H1 (cell line): ENCODE results near the gene MTFR1L. TPM values are rescaled to one million over a fixed set of nuclear protein-coding genes. Genes with fewer than 3 reads are reported as not detected.

Experiments used
- CTCF ChIA-PET: fragments of 300-600 bp; sonication (Branson Sonifier 250); formaldehyde crosslinking; loops from one replicate; lab custom pipeline; 2021; ENCODE audit not compliant: partially characterized antibody; lab: Charles Lee
- POLR2A ChIA-PET: fragments of 300-600 bp; sonication (Branson Sonifier 250); formaldehyde crosslinking; loops from one replicate; lab custom pipeline; 2021; ENCODE audit warnings: inconsistent platforms; ENCODE audit not compliant: partially characterized antibody; lab: Charles Lee
- DNase-seq, 2 experiments: peaks; one replicate each; pipeline versions ENCODE4 v3.0.0 to v3.0.0-alpha.2; 2010 to 2022; ENCODE audit warnings: low spot score in 2 of 2, low read depth in 1 of 2, mixed read lengths in 1 of 2
- FAIRE-seq: peaks from 2 replicates; lab custom pipeline; 2011; peaks lifted over from hg19 to GRCh38; lab: Jason Lieb, UNC
- H2AFZ ChIP-seq: 2 replicates; pipeline ENCODE4 v1.8.1; 2012; ENCODE audit warnings: low read length, inconsistent platforms
- H2AK5ac ChIP-seq: 2 replicates; pipeline ENCODE4 v1.6.1; 2013; ENCODE audit warnings: low read depth, low read length
- H2BK120ac ChIP-seq: replicated peaks from 2 replicates; pipeline ENCODE3; 2013; ENCODE audit warnings: low read depth, low read length, inconsistent platforms
- H2BK12ac ChIP-seq: 2 replicates; pipeline ENCODE4 v1.6.1; 2013; ENCODE audit warnings: low read depth, low read length
- H2BK15ac ChIP-seq: 2 replicates; pipeline ENCODE4 v1.6.1; 2013; ENCODE audit warnings: low read length
- H2BK20ac ChIP-seq: 2 replicates; pipeline ENCODE4 v1.6.1; 2013; ENCODE audit warnings: low read length
- H2BK5ac ChIP-seq: 2 replicates; pipeline ENCODE4 v1.6.1; 2013; ENCODE audit warnings: low read depth, low read length
- H3K14ac ChIP-seq: 2 replicates; pipeline ENCODE4 v1.6.1; 2013; ENCODE audit warnings: inconsistent platforms; ENCODE audit not compliant: insufficient read length
- H3K18ac ChIP-seq: 2 replicates; pipeline ENCODE4 v1.6.1; 2013; ENCODE audit warnings: low read length; ENCODE audit errors: extremely low read depth
- H3K23ac ChIP-seq: 2 replicates; pipeline ENCODE4 v1.6.1; 2013; ENCODE audit warnings: inconsistent platforms; ENCODE audit not compliant: insufficient read length
- H3K23me2 ChIP-seq: 2 replicates; pipeline ENCODE4 v1.6.1; 2013; ENCODE audit warnings: low read depth, low read length
- H3K27ac ChIP-seq: 2 replicates; pipeline ENCODE4 v1.6.1; 2011; ENCODE audit warnings: low read depth, low read length, inconsistent platforms
- H3K27me3 ChIP-seq, 4 experiments: replicated peaks in 1 of 4; 1 replicate in 1 of 4; 2 replicates in 3 of 4; pipeline versions ENCODE4 v1.6.1 to v1.8.1; 2011 to 2013; ENCODE audit warnings: low read length in 3 of 4, mild to moderate bottlenecking in 3 of 4, inconsistent platforms in 2 of 4, mixed read lengths in 2 of 4, moderate library complexity in 1 of 4; ENCODE audit not compliant: control insufficient read depth in 3 of 4, insufficient read depth in 3 of 4; ENCODE audit errors: extremely low read depth in 1 of 4
- H3K36me3 ChIP-seq, 4 experiments: 2 replicates each; pipeline versions ENCODE4 v1.6.1 to v1.8.1; 2011 to 2013; ENCODE audit warnings: mild to moderate bottlenecking in 4 of 4, low read length in 3 of 4, moderate library complexity in 2 of 4, control low read depth in 1 of 4, inconsistent platforms in 1 of 4; ENCODE audit not compliant: insufficient read depth in 4 of 4, control insufficient read depth in 2 of 4
- H3K4ac ChIP-seq: replicated peaks from 2 replicates; pipeline ENCODE3; 2013; ENCODE audit warnings: low read length, low read depth, mixed read lengths, inconsistent platforms; ENCODE audit not compliant: insufficient read length
- H3K4me1 ChIP-seq, 4 experiments: replicated peaks in 1 of 4; 1 replicate in 1 of 4; 2 replicates in 3 of 4; pipeline versions ENCODE4 v1.6.1 to v1.8.1; 2011 to 2013; ENCODE audit warnings: low read length in 3 of 4, inconsistent platforms in 2 of 4, mixed read lengths in 1 of 4; ENCODE audit not compliant: insufficient read depth in 4 of 4, control insufficient read depth in 3 of 4
- H3K4me2 ChIP-seq, 2 experiments: 2 replicates each; pipeline versions ENCODE4 v1.6.1 to v1.8.1; 2011 to 2013; ENCODE audit warnings: low read depth in 2 of 2, low read length in 2 of 2, control low read depth in 1 of 2, inconsistent platforms in 1 of 2, mild to moderate bottlenecking in 1 of 2; ENCODE audit not compliant: insufficient read depth in 1 of 2
- H3K4me3 ChIP-seq, 4 experiments: fragments of 200-600, 300-600 bp in 1 of 4; sonication (generic), shearing (Covaris generic), sonication (Bioruptor Twin) in 1 of 4; 2 replicates each; pipeline versions ENCODE4 v1.5.1 to v1.8.1; 2011 to 2016; ENCODE audit warnings: low read length in 4 of 4, low read depth in 3 of 4, control low read depth in 2 of 4, inconsistent platforms in 2 of 4, mild to moderate bottlenecking in 2 of 4, mixed read lengths in 1 of 4, moderate library complexity in 1 of 4; ENCODE audit not compliant: insufficient read depth in 2 of 4; ENCODE audit errors: extremely low read depth in 1 of 4
- H3K56ac ChIP-seq: replicated peaks from 2 replicates; pipeline ENCODE3; 2013; ENCODE audit warnings: low read depth, mild to moderate bottlenecking, mixed read lengths, low read length, inconsistent platforms; ENCODE audit not compliant: insufficient read length
- H3K79me1 ChIP-seq: 2 replicates; pipeline ENCODE4 v1.6.1; 2013; ENCODE audit warnings: low read depth, low read length, control low read depth
- H3K79me2 ChIP-seq, 2 experiments: 2 replicates each; pipeline versions ENCODE4 v1.6.1 to v1.8.1; 2012 to 2013; ENCODE audit warnings: low read length in 2 of 2, mild to moderate bottlenecking in 2 of 2, inconsistent platforms in 1 of 2; ENCODE audit not compliant: insufficient read depth in 2 of 2, control insufficient read depth in 1 of 2
- H3K9ac ChIP-seq, 4 experiments: replicated peaks in 1 of 4; 1 replicate in 1 of 4; 2 replicates in 3 of 4; pipeline versions ENCODE4 v1.6.1 to v1.8.1; 2011 to 2013; ENCODE audit warnings: low read depth in 3 of 4, low read length in 3 of 4, control low read depth in 2 of 4, mild to moderate bottlenecking in 2 of 4, moderate library complexity in 2 of 4, inconsistent platforms in 1 of 4; ENCODE audit errors: extremely low read depth in 1 of 4
- H3K9me3 ChIP-seq, 2 experiments: 2 replicates each; pipeline versions ENCODE4 v1.6.1 to v1.8.1; 2012 to 2013; ENCODE audit warnings: mild to moderate bottlenecking in 2 of 2, moderate library complexity in 2 of 2, control low read depth in 1 of 2, inconsistent platforms in 1 of 2, low read depth in 1 of 2, low read length in 1 of 2, mixed read lengths in 1 of 2; ENCODE audit not compliant: insufficient read depth in 2 of 2
- H4K20me1 ChIP-seq, 2 experiments: replicated peaks in 1 of 2; 2 replicates each; pipeline versions ENCODE3 to v1.8.1; 2011 to 2013; ENCODE audit warnings: inconsistent platforms in 2 of 2, low read length in 2 of 2, mild to moderate bottlenecking in 1 of 2; ENCODE audit not compliant: insufficient read depth in 2 of 2, control insufficient read depth in 1 of 2
- H4K5ac ChIP-seq: 2 replicates; pipeline ENCODE4 v1.6.1; 2013; ENCODE audit warnings: low read length, low read depth, mixed read lengths, inconsistent platforms; ENCODE audit not compliant: insufficient read length
- H4K8ac ChIP-seq: 2 replicates; pipeline ENCODE4 v1.8.0; 2013; ENCODE audit warnings: mild to moderate bottlenecking, moderate library complexity, low read length, inconsistent platforms; ENCODE audit not compliant: insufficient read depth; ENCODE audit errors: extremely low read depth
- H4K91ac ChIP-seq: replicated peaks from 2 replicates; pipeline ENCODE3; 2013; ENCODE audit warnings: low read length, mixed read lengths, inconsistent platforms; ENCODE audit not compliant: insufficient read length
- CEBPB ChIP-seq: IDR thresholded peaks from 2 replicates; pipeline ENCODE4 v1.6.1; 2012; ENCODE audit warnings: low read depth, low read length
- EP300 ChIP-seq, 2 experiments: IDR thresholded peaks; 1 replicate in 1 of 2; 2 replicates in 1 of 2; pipeline ENCODE4 v1.6.1; 2011 to 2012; ENCODE audit warnings: low read depth in 2 of 2, low read length in 2 of 2, mild to moderate bottlenecking in 2 of 2, borderline replicate concordance in 1 of 2, inconsistent platforms in 1 of 2, moderate library complexity in 1 of 2
- HDAC2 ChIP-seq, 2 experiments: fragments of 300-600 bp in 1 of 2; sonication (generic) in 1 of 2; IDR thresholded peaks; 2 replicates each; pipeline ENCODE4 v1.6.1; 2011 to 2012; ENCODE audit warnings: low read depth in 2 of 2, low read length in 2 of 2, mild to moderate bottlenecking in 2 of 2, moderate library complexity in 2 of 2, borderline replicate concordance in 1 of 2, inconsistent platforms in 1 of 2
- HDAC6 ChIP-seq: IDR thresholded peaks from one replicate; pipeline ENCODE4 v1.7.1; 2012; ENCODE audit warnings: low read depth, mild to moderate bottlenecking, inconsistent platforms, low read length, moderate library complexity
- JUND ChIP-seq: IDR thresholded peaks from 2 replicates; pipeline ENCODE4 v1.6.1; 2011; ENCODE audit warnings: mild to moderate bottlenecking, improper control_type of control experiment, low read length
- NRF1 ChIP-seq: IDR thresholded peaks from 2 replicates; pipeline ENCODE4 v1.6.1; 2011; ENCODE audit warnings: mild to moderate bottlenecking, low read depth, low read length, improper control_type of control experiment
- POU5F1 ChIP-seq: IDR thresholded peaks from 2 replicates; pipeline ENCODE4 v1.6.1; 2011; ENCODE audit warnings: low read depth, mild to moderate bottlenecking, low read length, moderate library complexity
- RAD21 ChIP-seq, 2 experiments: IDR thresholded peaks in 1 of 2; conservative IDR thresholded peaks in 1 of 2; 2 replicates each; pipeline ENCODE4 v1.6.1; 2011; ENCODE audit warnings: low read depth in 2 of 2, low read length in 2 of 2, improper control_type of control experiment in 1 of 2, inconsistent platforms in 1 of 2, mild to moderate bottlenecking in 1 of 2, moderate library complexity in 1 of 2
- RNF2 ChIP-seq: fragments of 200-900, 300-1000 bp; sonication (generic); IDR thresholded peaks from 2 replicates; pipeline ENCODE4 v1.7.1; 2016; ENCODE audit warnings: borderline replicate concordance, low read depth, mild to moderate bottlenecking, antibody characterized with exemption, low read length; ENCODE audit not compliant: poor library complexity, severe bottlenecking; ENCODE audit errors: missing control alignments
- SP2 ChIP-seq: IDR thresholded peaks from 2 replicates; pipeline ENCODE4 v1.6.1; 2012; ENCODE audit warnings: mild to moderate bottlenecking, low read length, inconsistent platforms
- WGBS, 2 experiments: shearing (Covaris generic) in 1 of 2; methylation state at CpG; one replicate each; pipeline versions ENCODE4 v1.1.6 to v1.1.7; 2013 to 2015; ENCODE audit warnings: low lambda C conversion rate in 2 of 2, mixed read lengths in 2 of 2, inconsistent platforms in 1 of 2, low coverage in 1 of 2, missing lambda C conversion rate in 1 of 2; ENCODE audit not compliant: insufficient replicate concordance in 2 of 2, insufficient coverage in 1 of 2, insufficient read length in 1 of 2; ENCODE audit errors: extremely low coverage in 1 of 2, missing lambda C conversion rate in 1 of 2; 5-methylcytosine and 5-hydroxymethylcytosine counted together
- polyA plus RNA-seq, 7 experiments: library from polyadenylated mRNA; depleted of rRNA in 3 of 7; stranded (reverse) in 5 of 7; unstranded in 2 of 7; fragments of >200 nt in 5 of 7; fragments of 200-250 nt in 2 of 7; gene quantifications; 1 replicate in 5 of 7; 2 replicates in 1 of 7; 4 replicates in 1 of 7; pipeline versions ENCODE4 v1.2.1 to v1.2.3, GENCODE V29; 2011 to 2013; ENCODE audit warnings: missing spikeins in 2 of 7, mixed read lengths in 2 of 7
- total RNA-seq: library from RNA; stranded (reverse); fragmentation: NEBNext Ultra II Directional; extraction: Animal tissue kit (Norgen Biotek cat#: 25700); gene quantifications from 2 replicates; pipeline ENCODE4 v1.2.1, GENCODE V29; 2021

The MTFR1L gene
- total and polyA plus RNA-seq, 2 of the 8 experiments (the other 6 are each of a cell fraction or from before 2014, with no cell fraction given): 20.8 to 23.1 TPM

DNA sequence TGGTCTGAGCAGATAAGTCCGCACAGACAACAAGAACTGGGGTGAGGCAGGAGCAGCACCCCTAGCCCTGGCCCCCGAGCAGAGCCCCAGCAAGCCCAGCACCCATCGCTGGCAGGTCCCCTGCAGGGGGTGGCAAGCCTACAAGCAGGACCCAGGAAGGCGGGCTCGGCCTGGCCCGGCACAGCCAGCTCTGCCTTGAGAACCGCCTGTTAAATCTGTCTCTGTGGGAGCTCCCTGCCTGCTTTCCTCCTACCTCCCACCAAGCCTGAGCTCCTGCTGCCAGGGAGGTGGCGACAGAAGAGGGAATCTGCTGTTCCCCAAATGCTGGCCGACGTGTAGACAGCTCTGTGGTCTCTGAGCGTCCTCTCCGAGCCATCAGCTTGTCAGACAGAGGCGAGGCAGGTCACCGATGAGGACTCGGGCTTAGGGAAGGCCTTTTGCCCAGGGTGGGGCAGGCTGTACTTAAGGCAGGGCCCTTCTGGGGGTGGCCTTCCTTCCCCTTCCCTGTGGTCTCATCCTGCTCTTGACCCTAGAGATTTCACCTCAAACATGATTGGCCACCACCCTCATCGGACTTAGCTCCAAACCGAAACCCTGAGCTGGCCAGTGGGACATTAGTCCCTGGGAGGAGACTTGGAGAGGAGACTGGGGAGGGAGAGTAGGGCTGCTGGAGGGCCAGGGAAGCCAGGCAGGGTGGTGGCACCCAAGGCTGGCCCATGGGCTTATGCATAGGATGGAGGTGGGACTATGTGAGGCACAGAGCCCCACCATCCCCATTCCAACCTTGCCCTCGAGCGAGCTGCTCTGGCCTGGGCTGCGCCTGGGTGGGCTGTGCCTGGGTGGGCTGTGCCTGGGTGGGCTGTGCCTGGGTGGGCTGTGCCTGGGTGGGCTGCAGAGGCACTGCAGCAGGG, 12.0 kb upstream of the MTFR1L start:
- Histone ChIP-seq H2BK12ac (no peak overlapping the region), H2AFZ (no peak overlapping the region), H3K27ac (no peak overlapping the region), H3K23me2 (no peaks in the 10 kb centered on the region), H4K91ac (no peak overlapping the region), H3K36me3 (peaks cover 0 to 13% (median 6%) of the 10 kb centered on the region in 4 experiments; a peak in 5 of 8 replicates), H2BK15ac (no peak overlapping the region), H3K4me1 (peaks cover 0 to 5% (median 2%) of the 10 kb centered on the region in 4 experiments; a peak in 4 of 7 replicates), H4K20me1 (peaks cover 2 to 13% of the 10 kb centered on the region in 2 experiments), H4K8ac (no peak overlapping the region), H4K5ac (no peak overlapping the region), H3K79me2 (no peaks in the 10 kb centered on the region), H3K23ac (no peak overlapping the region), H3K14ac (no peak overlapping the region), H3K56ac (no peak overlapping the region), H2BK5ac (no peak overlapping the region), H2AK5ac (no peak overlapping the region), H3K4me2 (no peak overlapping the region), H3K18ac (no peak overlapping the region), H3K9me3 (no peaks in the 10 kb centered on the region), H3K4me3 (no peak overlapping the region), H3K9ac (no peak overlapping the region), H3K27me3 (no peaks in the 10 kb centered on the region), H3K79me1 (no peaks in the 10 kb centered on the region; the same call in 1 of the 2 replicates), H2BK20ac (no peak overlapping the region), H3K4ac (no peak overlapping the region), H2BK120ac (no peak overlapping the region)
- WGBS, 2 experiments: 90% methylated on average over 16 of the region's 20 CpGs; no CpG with 5 or more reads in 1 of the 2 experiments
- FAIRE-seq: no peak
- DNase-seq: no peak
- ChIA-PET CTCF (interaction anchor here (0.5 to 8.2 kb wide), 18 partner anchors 7 to 528 kb away, joined by 3 to 83 read pairs (median 4); partner anchors contain the start of gene SELENON), POLR2A (interaction anchor here (0.5 to 5.6 kb wide), 2 partner anchors 12 to 243 kb away, joined by 3 to 32 read pairs; partner anchors contain the start of gene MTFR1L)
- TF ChIP-seq CEBPB (no peak), SP2 (no peak), RAD21 (IDR thresholded peaks at IDR 0.05 in 1 of 2, conservative IDR thresholded peaks at IDR 0.05 in 1 of 2; ENCODE audit: low read depth in 2 of 2, low read length in 2 of 2) (no peak), POU5F1 (no peak), EP300 (IDR thresholded peaks at IDR 0.05; ENCODE audit: borderline replicate concordance in 1 of 2, low read depth in 2 of 2, low read length in 2 of 2) (no peak), HDAC6 (no peak), HDAC2 (IDR thresholded peaks at IDR 0.05; ENCODE audit: borderline replicate concordance in 1 of 2, low read depth in 2 of 2, low read length in 2 of 2) (no peak), RNF2 (no peak), JUND (no peak), NRF1 (no peak)
